Activated CD8-positive, alpha-beta memory T cell treated with anti-CD3 and anti-CD28 coated beads, Interleukin-2, amount 50 U/mL, for 1 hour (primary cell): ENCODE results near the gene C16orf96.
"Not testable (repeated sequence)": the region's sequence is repeated elsewhere in the genome, so short reads cannot be mapped to it uniquely, and the experiment has no call there.

Source experiments
- DNase-seq: peaks from one replicate; pipeline ENCODE4 v3.0.0-alpha.2; 2020; ENCODE audit errors: extremely low read depth

The C16orf96 gene

DNA sequence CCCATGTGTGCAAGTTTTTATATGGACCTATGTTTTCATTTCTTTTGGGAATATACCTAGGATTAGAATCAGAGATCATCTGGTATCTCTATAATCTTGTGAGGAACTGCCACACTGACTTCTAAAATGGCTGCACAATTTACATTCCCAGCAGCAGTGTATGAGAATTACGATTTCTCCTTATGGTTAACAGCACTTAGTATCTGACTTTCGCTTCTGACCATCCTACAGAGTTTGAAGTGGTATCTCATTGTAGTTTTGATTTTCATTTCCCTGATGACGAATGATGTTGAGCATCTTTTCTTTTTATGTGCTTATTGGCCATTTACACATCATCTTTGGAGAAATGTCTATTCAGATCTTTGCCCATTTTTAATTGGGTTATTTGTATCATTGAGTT, 10.0 kb downstream of the C16orf96 start:
- DNase-seq = no peak

DNA sequence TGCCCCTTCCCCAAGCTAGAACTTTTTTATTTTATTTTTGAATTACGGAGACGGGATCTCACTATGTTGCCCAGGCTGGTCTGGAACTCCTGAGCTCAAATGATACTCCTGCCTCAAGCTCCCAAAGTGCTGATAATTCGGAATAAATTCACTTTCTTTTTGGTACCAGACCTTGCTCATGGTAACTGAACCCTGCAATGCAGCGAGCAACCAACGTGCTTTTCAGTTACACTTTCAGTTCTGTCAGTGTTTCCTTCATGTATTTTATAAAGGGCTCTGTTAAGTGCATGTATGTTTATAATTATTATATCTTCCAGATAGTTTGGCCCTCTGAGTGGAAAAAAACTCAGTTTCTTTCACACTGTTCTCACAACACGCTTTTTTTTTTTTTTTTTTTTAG, 13.9 kb downstream of the C16orf96 start:
- DNase-seq = no peak

DNA sequence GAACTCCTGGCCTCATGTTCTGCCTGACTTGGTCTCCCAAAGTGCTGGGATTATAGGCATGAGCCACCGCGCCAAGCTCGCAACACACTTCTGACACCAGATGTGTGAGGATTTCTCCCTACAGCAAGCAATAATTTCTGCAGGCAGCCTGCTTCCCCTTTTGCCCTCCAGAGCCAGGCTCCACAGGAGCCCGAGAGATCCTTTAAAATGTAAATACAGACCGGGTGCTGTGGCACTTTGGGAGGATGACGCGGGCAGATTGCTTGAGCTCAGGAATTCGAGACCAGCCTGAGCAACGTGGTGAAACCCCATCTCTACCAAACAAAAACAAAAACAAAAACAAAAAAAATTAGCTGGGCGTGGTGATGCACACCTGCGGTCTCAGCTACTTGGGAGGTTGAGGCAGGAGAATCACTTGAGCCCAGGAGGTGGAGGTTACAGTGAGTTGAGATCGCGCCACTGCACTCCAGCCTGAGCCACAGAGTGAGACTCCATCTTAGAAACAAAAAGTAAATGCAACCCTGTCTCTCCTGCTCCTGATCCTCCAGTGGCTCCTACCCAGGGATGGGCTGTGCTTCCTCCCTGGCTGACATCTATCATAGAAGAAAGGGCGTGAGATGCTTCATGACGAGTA, 14.7 kb downstream of the C16orf96 start:
- no peak for DNase-seq

DNA sequence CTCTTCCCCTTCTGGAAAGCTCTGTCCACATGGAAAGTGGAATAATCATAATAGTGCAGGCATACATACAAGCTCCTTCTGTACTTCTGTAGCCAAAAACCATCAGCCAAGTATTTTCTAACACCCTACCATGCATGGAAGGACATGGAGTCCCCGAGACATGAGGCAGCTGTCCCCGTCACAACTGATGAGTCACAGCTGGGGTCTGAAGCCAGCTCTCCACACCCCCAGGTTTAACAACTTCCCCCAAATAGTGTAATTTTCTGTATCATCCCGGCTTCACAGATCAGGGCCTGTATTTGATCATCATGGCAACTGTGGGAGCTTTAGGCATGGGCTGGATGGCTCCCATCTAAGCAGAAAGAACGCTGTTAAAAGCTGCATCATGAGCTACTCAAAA, 16.6 kb downstream of the C16orf96 start:
- DNase-seq = no peak

DNA sequence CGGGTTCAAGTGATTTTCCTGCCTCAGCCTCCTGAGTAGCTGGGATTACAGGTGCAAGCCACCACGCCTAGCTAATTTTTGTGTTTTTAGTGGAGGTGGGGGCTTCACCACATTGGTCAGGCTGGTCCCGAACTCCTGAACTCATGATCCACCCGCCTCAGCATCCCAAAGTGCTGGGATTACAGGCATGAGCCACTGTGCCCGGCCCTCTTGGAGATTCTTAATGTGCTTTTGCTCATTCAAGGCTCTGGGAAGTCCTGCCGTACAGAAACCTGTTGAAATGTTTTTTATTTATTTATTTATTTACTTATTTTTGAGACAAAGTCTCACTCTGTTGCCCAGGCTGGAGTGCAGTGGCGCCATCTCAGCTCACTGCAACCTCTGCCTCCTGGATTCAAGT, 17.8 kb downstream of the C16orf96 start:
- DNase-seq = not testable (repeated sequence)

DNA sequence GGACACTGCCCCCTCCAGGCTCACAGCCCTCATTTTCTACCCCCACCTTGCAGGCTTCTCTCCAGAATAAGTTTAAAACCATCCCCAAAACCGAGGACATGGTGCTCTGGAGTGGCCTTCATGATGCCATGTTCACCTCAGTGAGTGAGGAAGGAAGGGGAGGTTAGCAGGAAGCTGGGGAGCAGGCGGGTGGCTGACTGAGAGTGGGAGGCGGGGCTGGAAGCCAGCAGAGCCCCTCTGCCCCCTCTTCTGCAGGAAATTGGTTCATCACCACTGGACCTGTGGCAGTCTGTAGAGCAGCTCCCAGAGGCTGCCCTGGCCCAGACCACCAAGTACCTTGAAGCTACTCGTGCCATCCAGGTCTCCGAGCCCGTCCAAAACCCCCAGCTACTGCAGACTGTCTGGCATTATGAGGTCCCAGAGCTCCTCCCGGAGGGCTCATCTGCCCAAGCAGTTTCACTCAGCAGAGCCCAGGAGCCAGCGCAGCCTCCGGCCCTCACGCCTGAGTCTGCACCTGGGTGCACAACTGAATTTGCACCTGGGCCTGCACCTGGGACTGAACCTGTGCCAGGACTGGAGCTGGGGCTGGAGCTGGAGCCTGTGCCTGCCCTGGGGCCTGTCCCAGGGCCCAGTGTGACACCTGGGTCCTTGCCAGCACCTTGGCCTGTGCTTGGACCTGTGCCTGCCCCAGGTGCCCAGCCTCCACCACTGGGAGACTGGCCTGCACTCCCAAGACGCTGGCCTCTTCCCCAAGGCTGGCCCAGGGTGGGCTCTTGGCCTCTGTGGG, 19.0 kb downstream of the C16orf96 start:
- DNase-seq = no peak

DNA sequence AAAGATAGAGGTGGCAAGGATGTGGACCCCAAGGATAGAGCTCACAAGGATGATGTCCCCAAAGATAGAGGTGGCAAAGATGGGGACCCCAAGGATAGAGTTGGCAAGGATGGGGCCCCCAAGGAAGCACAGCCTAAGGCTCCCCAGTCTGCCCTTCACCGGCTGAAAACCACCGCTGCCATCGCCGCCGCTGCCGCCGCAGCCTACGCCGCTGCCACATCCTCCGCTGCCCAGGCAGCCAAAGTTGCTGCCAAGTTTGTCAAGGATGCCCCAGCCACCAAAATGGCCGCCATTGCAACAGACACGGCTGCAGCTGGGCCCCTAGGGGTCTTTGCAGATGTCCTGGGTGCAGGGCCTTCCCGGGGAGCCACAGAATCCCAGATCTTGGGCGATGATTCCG, 19.9 kb downstream of the C16orf96 start:
- no peak for DNase-seq

DNA sequence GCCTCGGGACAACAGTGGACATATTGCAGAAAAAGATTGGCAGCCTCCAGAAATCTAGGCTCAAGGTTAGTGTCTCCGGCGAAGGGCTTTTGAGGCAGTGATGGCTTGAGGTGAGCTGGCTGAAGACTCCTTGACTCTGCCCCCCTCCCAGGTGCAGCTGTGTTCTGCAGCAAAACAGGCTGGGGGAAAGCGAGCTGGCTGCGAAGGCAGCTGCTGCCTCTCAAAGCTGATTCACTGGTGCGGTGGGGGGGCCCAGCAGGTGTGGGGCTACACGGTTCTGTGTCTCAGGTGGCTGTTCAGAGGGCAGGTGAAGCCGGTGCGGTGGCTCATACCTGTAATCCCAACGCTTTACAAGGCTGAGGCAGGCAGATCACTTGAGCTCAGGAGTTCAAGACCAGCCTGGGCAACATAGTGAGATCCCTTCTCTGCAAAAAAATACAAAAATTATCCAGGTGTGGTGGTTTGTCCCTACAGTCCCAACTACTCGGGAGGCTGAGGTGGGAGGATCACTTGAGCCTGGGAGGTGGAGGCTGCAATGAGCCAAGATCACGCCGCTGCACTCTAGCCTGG, 22.9 kb downstream of the C16orf96 start:
- DNase-seq = no peak

DNA sequence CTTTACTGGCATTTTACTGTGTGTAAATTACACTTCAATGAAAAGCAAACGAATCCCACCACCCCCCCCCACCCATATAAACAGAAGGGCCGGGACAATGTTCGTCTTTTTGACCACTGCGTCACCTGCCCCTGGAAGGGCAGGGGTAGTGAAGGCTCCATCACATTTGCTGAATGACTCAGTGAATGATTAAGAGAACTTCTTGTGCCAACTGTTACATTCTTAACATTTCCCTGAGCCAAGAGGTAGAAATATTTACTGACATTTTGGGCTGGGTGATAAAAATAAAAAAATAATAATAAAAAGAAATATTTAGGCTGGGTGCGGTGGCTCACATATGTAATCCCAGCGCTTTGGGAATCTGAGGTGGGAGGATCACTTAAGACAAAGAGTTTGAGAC, 24.1 kb downstream of the C16orf96 start:
- DNase-seq = no peak

DNA sequence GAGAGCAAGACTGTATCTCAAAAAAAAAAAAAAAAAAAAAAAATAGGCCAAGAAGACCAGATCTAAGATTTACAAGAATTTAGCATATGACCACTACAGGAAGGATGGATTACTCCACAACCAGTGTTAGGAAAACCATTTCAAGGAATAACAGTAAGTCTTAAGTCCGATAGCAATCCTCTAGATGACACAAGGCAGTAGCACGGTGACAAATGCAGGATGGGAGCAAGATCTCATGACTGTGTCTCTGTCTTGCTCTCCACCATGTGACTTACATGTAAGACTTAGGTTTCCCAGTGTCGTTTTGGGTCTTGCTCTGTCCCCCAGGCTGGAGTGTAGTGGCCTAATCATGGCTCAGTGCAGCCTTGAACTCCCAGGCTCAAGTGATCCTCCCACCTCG, 27.8 kb downstream of the C16orf96 start:
- DNase-seq = no peak

DNA sequence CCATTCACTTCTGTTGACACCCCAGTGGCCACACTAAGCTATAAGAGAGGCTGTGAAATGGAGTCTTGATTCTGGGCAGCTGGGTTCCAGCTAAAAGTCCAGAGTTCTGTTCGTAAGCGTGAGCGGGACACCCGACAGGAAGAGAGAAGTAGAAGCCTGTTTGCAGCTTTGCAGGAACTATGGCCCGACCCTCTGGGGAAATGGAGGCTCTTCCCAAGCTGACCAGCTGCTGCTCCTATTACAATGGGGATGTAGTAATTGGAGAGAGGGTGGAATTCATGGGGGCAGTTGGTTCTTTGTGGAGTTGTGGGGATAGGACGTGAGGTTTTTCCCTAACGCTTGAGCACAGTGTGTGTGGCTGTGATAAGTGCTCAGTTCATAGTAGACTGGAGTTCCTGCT, 30.2 kb downstream of the C16orf96 start:
- no peak for DNase-seq

DNA sequence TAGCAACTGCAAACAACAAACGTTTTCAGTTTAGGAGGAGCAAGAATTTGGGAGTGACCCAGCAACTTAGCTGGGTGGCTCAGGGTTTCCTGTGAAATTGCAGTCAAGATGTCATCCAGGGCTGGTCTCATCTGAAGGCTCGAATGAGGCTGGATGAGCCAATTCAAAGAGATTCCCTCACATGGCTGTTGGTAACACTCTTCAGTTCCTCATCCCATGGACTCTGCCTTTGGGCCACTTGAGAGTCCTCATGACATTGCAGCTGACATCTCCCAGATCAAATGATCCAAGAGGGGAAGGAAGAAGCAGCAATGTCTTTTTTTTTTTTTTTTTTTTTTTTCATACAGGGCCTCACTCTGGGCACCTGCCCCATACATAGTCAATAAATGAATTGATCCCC, 32.2 kb downstream of the C16orf96 start:
- DNase-seq = no peak

DNA sequence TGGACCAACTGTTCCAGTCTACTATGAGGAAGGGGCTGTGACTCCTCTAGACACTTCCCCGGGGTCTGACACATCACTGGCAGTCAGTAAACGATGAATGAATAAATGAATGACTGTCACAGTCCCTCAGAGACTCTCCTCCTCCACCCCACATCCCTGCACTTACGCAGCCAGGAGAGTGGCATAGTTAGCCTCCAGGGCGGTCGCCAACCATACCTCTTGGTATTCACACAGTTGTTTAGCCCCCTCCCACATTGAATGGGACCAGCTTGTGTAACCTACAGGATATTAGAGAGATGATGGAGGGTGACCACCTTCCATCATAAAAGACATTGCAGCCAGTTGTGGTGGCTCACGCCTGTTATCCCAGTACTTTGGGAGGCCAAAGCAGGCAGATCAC, 32.8 kb downstream of the C16orf96 start:
- no peak for DNase-seq

DNA sequence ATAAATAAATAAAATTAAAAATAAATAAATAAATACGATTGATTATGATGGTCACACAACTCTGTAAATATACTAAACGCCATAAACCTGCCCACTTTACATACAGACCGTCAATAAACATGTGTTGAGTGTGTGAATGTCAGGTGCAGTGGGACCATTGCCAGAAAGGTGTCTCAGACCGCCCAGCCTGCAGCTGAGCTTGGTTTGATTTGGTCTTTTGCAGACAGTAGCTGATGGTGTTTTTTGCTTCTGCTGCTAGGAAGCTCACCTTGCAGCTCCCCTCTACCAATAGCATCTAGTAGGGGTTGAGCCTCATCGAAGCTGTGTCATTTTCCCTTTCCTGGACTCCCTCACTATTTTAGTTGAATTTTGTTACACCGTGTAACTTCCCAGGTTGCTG, 35.1 kb downstream of the C16orf96 start:
- DNase-seq = no peak

DNA sequence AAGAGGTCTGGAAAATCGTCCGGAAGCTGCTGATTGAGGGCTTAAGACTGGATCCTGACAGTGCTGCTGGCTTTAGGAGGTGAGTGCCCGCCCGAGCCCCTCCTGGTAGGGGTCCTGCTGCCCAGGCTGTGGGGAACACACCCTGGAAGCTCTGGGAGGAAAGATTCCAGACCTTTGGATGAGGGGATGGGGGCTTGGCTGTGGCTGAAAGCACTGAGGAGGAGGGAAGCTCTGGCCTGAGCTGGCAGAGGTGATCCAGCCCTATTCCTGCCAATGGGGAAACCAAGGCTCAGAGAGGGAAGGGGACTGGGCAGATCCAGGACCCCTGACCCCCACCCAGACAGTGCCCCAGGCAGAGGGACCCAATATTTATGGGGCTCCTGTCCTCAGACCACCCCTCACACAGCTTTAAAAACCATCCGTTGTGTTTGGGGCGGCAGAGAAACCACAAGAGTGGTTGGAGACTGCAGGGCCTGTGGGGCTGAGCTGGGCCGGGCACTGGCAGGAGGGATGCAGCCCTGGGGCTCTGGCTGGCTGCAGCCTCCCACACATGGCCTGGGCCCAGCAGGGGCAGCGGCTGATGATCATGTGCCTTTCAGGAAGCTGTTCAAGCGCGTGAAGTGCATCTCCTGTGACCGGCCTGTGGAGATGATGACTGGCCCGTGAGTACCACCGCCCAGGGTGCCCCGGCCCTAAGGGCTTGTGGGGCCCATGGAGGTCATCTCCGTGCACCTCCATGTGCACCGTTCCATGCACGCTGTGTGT, 35.7 kb downstream of the C16orf96 start:
- no peak for DNase-seq

DNA sequence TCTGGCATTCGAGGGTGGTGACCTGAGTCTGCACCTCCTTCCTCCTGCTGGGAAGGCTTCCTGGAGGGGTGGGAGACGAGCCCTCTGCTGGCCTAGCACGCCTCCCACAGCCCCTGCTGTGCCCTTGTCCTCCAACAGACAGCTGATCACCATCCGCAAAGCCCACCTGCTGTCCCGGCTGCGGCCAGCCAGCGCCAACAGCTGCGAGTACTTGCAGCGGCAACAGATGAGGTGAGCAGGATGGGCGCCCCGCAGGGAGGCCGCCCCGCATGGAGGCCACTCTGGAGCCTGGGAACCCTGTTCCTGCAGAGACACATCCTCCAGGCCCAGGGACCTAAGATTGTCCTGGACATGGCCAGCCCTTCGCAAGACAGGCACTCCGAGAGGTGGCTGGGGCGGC, 36.9 kb downstream of the C16orf96 start:
- DNase-seq = no peak

DNA sequence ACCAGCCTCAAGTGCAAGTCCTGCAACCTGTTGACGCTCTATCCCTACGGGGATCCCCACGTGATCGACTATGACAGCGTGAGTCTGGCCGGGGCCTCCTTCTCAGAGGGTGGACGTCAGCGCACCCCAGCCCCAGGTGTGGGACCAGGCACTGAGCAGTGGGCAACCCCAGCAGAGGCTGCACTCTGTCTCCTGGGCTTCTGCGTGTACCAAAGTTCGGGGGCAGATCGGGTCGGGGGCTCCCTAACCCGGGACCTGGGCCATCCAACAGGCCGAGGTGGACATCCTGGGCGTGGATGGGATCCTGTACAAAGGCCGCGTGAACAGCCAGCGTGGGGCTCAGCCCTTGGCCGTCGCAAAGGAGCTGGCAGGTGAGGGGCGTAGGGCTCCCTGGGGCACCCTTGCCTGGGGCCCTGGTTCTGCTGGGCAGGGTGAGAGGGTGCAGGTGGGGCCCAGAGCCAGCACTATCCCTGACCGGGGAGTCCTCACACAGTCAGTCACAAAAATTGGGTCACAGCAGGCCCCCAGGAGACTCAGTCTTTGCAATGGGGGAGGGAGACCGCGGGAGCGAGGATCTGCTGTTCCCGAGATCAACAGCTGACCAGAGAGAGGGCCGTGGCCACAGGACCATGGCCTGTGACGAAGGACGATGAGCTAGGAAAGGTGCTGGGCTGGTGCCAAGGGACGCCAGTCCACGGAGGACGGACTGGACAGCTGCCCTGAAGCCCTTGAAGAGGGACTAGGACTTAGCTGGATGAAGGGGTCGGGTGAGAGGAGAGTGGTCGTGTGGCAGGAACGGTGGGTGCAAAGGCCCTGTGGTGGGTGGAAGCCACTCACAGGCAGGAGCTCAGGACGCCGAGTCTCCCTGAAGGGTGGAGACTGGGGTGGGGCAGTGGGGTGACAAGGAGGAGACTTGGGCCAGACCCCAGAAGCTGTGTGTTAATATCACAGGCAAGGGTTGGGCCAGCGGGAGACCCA, 38.6 kb downstream of the C16orf96 start:
- DNase-seq = no peak

DNA sequence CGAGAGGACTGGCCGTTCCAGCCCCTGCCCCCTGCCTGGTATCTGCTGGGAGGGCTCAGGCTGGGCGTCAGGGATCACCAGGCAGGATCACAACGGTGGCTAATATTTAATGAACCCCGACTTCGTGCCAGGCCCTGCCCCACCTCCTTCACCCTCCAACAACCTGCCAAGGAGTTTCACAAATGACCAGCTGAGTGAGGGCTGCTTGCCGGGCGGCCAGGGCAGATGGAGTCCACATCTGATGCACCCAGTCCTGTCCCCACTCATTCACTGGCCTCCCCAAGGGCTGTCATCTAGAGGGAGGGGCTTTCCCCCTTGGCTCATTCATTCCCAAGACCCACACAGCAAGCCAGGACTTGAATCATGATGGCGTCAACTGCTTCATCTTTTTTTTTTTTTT, 41.0 kb downstream of the C16orf96 start:
- no peak for DNase-seq

DNA sequence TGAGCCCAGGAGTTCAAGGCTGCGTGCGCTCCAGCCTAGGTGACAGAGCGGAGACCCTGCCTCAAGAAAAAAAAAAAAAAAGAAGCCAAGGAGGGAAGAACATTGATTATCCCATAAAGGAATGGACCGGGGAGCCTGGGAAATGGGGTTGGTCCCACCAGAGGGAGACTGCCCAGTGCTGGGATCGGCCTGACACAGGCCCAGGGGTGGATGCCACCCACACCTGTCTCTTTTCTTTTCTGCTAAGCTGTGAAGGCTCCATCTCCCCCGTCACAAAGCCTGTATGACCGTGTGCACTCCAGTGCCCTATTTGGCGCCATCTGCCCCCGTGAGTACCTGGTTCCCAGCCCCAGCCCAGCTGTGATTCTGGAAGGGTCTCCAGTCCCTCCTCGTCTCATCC, 42.9 kb downstream of the C16orf96 start:
- DNase-seq = no peak

DNA sequence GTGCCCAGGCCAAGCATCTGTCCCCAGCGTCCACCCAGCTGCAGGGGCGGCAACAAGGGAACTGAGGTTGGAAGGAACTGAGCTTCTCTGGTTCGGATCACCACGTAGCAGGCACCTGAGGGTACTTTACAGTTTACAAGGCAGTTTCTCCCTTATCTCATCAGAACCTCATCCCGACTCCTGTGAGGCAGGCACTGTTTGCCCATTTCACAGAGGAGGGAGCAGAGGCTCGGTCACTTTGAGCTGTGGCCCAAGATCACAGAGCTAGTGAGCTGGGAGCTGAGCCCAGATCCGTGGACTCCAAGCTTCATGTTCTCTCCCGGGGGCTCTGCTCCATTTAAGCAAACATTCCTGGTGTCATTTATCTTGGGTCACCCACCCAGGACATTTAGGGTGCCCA, 43.4 kb downstream of the C16orf96 start:
- DNase-seq = no peak
